Pancreas (tissue), 10 donors: ENCODE data around the gene CNEP1R1. TPM values are rescaled to one million over a fixed set of nuclear protein-coding genes. Genes with fewer than 3 reads are reported as not detected.

Experiments
- ATAC-seq, 4 donors: fragments of 200-7000 bp; cut with Tn5 transposase; one replicate each; pipeline versions ENCODE4 v1.8.0 to v1.9.1; 2020; ENCODE audit warnings: mild to moderate bottlenecking in 4 of 4, moderate library complexity in 4 of 4
- DNase-seq, 6 donors: peaks; one replicate each; pipeline ENCODE4 v3.0.0-alpha.2; 2020
- FAIRE-seq: peaks from 2 replicates; lab custom pipeline; 2012; peaks lifted over from hg19 to GRCh38; lab: Jason Lieb, UNC
- H3K27ac ChIP-seq, 4 donors: fragments of 200-600 bp; sonication (generic); 1 replicate in 3 of 4; 2 replicates in 1 of 4; pipeline versions ENCODE4 v1.5.0 to v1.8.0; 2020
- H3K27me3 ChIP-seq, 4 donors: fragments of 200-600 bp; one replicate each; pipeline ENCODE4 v1.8.0; 2021
- H3K36me3 ChIP-seq, 3 donors: fragments of 200-600 bp; sonication (generic) in 1 of 3; one replicate each; pipeline versions ENCODE4 v1.5.0 to v1.8.0; 2020 to 2021
- H3K4me1 ChIP-seq, 3 donors: fragments of 200-600 bp; one replicate each; pipeline ENCODE4 v1.8.0; 2021
- H3K4me3 ChIP-seq, 4 donors: fragments of 200-600 bp; sonication (generic) in 2 of 4; one replicate each; pipeline versions ENCODE4 v1.5.0 to v1.8.0; 2020 to 2021
- H3K9me3 ChIP-seq, 4 donors: fragments of 200-600 bp; one replicate each; pipeline ENCODE4 v1.8.0; 2021
- WGBS, 2 donors: extraction: QIAGEN DNeasy Blood & Tissue Kit; methylation state at CpG; one replicate each; pipeline ENCODE4 v1.1.7; 2013; 5-methylcytosine and 5-hydroxymethylcytosine counted together
- intact Hi-C, 3 donors: fragments of 100-400 bp; cut with DNase I; formaldehyde crosslinking; loops; one replicate each; pipeline versions ENCODE4 v1.11.1 to v1.14.2; 2022
- polyA plus RNA-seq, 2 donors: library from polyadenylated mRNA; stranded (reverse); fragments of 200-250 nt; gene quantifications; one replicate each; pipeline ENCODE4 v1.2.3, GENCODE V29; 2013
- total RNA-seq, 6 donors: library from RNA; stranded (reverse); fragmentation: NEBNext Ultra II Directional in 4 of 6; extraction: Animal tissue kit (Norgen Biotek cat#: 25700) in 4 of 6; gene quantifications; one replicate each; pipeline versions ENCODE4 v1.2.1 to v1.2.4, GENCODE V29; 2021 to 2023
- TF ChIP-seq, protein P1 (sequence below), 4 donors: fragments of 200-600 bp; sonication (generic) in 3 of 4; IDR thresholded peaks; one replicate each; pipeline versions ENCODE4 v1.5.0 to v1.8.0; 2021; ENCODE audit warnings: antibody characterized with exemption in 4 of 4
- donor health status: healthy with polysubstance abuse.
- donor health status: DM: no; HTN: no; CAD: no; lungs with moderate emphysema.
- donor health status: DM: no; HTN: no; CAD: no.
- donor health status: control.
- donor health status: control.
- donor health status: Bipolar disorder and iron deficiency.
- donor health status: DM: yes; HTN: yes; CAD: no.
- donor health status: DM: no; HTN: no; CAD: no.
- donor health status: DM: no; HTN: no; CAD: no.
- donor health status: DM: yes; HTN: yes; CAD: no.

CNEP1R1 gene
- total and polyA plus RNA-seq, 8 donors: 3.9 to 10.2 (median 6.3) TPM

DNA sequence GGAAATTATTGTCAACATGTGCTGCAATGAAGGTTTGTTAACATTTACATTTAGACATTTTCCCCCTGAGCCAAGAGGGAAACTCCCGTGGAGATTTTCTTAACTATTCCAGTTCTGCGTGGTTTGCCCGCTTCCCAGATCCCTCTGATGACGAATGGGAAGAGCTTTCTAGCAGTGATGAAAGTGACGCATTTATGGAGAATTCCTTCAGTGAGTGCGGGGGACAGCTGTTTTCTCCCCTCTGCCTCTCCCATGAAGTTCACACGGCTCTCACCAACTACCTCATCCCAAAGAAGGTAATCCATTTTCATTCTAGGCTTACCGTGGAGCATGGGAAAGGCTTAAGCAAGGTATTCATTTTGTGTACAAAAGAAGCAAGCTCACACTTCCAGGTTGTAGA, 59.0 kb downstream of the CNEP1R1 start:
- Histone ChIP-seq H3K27ac (no peak overlapping the region), H3K4me3 (no peak overlapping the region), H3K27me3 (no peaks in the 10 kb centered on the region), H3K4me1 (no peaks in the 10 kb centered on the region), H3K9me3 (no peaks in the 10 kb centered on the region), H3K36me3 (peaks cover 0 to 55% (median 4%) of the 10 kb centered on the region in 3 donors)
- TF ChIP-seq, protein P1, sequence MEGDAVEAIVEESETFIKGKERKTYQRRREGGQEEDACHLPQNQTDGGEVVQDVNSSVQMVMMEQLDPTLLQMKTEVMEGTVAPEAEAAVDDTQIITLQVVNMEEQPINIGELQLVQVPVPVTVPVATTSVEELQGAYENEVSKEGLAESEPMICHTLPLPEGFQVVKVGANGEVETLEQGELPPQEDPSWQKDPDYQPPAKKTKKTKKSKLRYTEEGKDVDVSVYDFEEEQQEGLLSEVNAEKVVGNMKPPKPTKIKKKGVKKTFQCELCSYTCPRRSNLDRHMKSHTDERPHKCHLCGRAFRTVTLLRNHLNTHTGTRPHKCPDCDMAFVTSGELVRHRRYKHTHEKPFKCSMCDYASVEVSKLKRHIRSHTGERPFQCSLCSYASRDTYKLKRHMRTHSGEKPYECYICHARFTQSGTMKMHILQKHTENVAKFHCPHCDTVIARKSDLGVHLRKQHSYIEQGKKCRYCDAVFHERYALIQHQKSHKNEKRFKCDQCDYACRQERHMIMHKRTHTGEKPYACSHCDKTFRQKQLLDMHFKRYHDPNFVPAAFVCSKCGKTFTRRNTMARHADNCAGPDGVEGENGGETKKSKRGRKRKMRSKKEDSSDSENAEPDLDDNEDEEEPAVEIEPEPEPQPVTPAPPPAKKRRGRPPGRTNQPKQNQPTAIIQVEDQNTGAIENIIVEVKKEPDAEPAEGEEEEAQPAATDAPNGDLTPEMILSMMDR (IDR thresholded peaks at IDR 0.05): no peak
- DNase-seq: no peak
- intact Hi-C loops: no loop called here
- FAIRE-seq: no peak
- no peak for ATAC-seq
- WGBS, 2 donors: 84 to 87% methylated on average over 8 of the region's 8 CpGs

- DNase-seq (no peak), ATAC-seq (no peak), FAIRE-seq (no peak)
- intact Hi-C loops: no loop called here
- Histone ChIP-seq H3K27me3 (no peaks in the 10 kb centered on the region), H3K4me3 (no peak overlapping the region), H3K27ac (no peak overlapping the region), H3K36me3 (peaks cover 0 to 46% (median 4%) of the 10 kb centered on the region in 3 donors), H3K4me1 (no peaks in the 10 kb centered on the region), H3K9me3 (no peaks in the 10 kb centered on the region)
- TF ChIP-seq, protein P1 (IDR thresholded peaks at IDR 0.05): no peak
- 88 to 90% methylated on average over 6 of the region's 6 CpGs for WGBS, 2 donors
Observed at GRCh38 chr16:50086176-50086575, 61.2 kb downstream of the CNEP1R1 start.

Other genes with a start within 250 kb of the CNEP1R1 start
- 1 to 10 TPM; 2.9 to 5.1 (median 3.2) TPM for gene ZNF423, start 169.1 kb upstream of the CNEP1R1 start, total RNA-seq
- gene ZNF423, start 169.1 kb upstream of the CNEP1R1 start, polyA plus RNA-seq: 1 to 10 TPM in 1 of 2 donors, under 1 TPM in 1; 0.61 to 2.4 TPM
- gene HEATR3, start 40.7 kb downstream of the CNEP1R1 start, total RNA-seq: 10 to 100 TPM in 1 of 6 donors, 1 to 10 TPM in 5; 4.2 to 12.2 (median 9.0) TPM
- gene HEATR3, start 40.7 kb downstream of the CNEP1R1 start, polyA plus RNA-seq: 1 to 10 TPM; 2.5 to 6.5 TPM
- gene TENT4B, start 128.1 kb downstream of the CNEP1R1 start, total RNA-seq: 1 to 10 TPM; 4.3 to 7.2 (median 5.8) TPM
- gene TENT4B, start 128.1 kb downstream of the CNEP1R1 start, polyA plus RNA-seq: 1 to 10 TPM; 1.9 to 4.8 TPM
- gene ADCY7, start 241.3 kb downstream of the CNEP1R1 start, total RNA-seq: 10 to 100 TPM in 1 of 6 donors, 1 to 10 TPM in 5; 1.9 to 21.1 (median 5.6) TPM
- gene ADCY7, start 241.3 kb downstream of the CNEP1R1 start, polyA plus RNA-seq: 1 to 10 TPM; 2.3 to 4.0 TPM